ENCODE results near the gene OIT3.
"Not testable (repeated sequence)": the region's sequence is repeated elsewhere in the genome, so short reads cannot be mapped to it uniquely, and the experiment has no call there.

The OIT3 gene

DNA sequence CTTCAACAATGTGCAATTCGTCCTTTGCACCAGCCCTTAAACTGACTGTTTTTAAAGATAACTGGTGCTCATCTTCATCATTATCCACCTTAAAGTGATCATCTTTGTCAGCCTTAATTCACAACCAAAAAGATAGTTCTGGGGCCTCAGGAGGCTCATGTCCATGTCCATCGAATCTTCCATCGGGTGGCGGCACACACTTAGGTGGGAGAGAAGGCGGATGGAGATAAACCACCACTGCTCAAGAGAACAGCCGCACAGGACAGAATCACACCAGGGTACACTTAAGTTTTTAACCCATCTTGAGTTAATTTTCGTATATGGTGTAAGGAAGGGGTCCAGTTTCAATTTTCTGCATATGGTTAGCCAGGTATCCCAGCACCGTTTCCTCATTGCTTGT, 24.8 kb downstream of the OIT3 start:
- FAIRE-seq (no peak), DNase-seq (ENCODE audit: insufficient read length, low spot score) (no peak)
- TF ChIP-seq POLR2A (IDR thresholded peaks at IDR 0.05; ENCODE audit: low read depth, low read length), result no peak

DNA sequence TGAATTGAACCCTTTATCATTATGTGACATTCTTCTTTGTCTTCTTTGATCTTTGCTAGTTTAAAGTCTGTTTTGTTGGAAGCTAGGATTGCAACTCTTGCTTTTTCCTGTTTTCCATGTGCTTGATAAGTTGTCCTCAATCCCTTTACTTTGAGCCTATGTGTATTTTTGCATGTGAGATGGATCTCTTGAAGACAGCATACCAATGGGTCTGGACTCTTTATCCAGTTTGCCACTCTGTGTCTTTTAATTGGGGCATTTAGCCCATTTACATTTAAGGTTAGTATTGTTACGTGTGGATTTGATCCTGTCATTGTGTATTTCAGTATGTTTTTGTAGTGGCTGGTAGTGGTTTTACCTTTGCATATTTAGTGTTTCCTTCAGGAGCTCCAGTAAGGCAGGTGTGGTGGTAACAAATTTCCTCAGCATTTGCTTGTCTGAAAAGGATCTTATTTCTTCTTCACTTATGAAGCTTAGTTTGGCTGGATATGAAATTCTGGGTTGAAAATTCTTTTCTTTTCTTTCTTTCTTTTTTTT, 27.7 kb downstream of the OIT3 start:
- not testable (repeated sequence) for FAIRE-seq; DNase-seq (ENCODE audit: insufficient read length, low spot score)

DNA sequence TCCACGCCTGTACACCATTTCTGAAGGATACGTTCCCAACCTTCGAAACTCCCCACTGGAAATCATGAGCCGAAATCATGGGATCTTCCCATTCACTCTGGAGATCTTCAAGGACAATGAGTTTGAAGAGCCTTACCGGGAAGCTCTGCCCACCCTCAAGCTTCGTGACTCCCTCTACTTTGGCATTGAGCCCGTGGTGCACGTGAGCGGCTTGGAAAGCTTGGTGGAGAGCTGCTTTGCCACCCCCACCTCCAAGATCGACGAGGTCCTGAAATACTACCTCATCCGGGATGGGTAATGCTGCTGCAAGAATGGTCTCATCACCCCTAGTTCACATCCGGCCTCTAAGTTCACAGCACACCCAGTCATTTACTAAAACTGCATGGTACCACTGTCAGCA, 30.8 kb downstream of the OIT3 start:
- DNase-seq (ENCODE audit: insufficient read length, low spot score) (no peak), FAIRE-seq (no peak)

DNA sequence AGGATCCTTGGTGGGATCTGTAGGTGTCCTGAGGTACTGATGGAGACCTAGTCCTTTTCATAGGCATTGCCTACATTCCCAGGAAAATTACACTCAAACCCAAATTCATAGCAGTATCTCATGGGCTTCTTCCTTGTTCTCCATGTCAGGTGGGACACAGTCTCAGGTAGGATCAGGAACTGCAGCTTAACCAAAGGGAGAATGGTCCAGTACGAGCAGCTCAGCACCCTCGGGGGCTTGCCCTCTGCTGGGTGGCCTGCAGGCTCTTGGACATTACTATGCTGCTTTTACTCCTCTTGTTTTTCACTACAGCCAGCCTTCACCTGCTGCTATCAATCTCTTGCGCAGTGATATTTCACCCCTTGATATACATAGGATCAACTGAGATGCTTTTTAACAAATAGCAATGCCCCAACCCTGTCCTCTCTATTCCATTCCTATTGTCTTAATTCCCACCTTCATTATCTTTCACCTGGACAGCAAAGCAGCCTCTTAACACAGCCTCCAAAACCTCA, 32.5 kb downstream of the OIT3 start:
- DNase-seq (ENCODE audit: insufficient read length, low spot score) (no peak), FAIRE-seq (no peak)
- no peak for TF ChIP-seq POLR2A (IDR thresholded peaks at IDR 0.05; ENCODE audit: low read depth, low read length)

More for the DNA sequence above, 30.8 kb downstream of the OIT3 start:
- no peak for TF ChIP-seq POLR2A (IDR thresholded peaks at IDR 0.05; ENCODE audit: low read depth, low read length)

DNA sequence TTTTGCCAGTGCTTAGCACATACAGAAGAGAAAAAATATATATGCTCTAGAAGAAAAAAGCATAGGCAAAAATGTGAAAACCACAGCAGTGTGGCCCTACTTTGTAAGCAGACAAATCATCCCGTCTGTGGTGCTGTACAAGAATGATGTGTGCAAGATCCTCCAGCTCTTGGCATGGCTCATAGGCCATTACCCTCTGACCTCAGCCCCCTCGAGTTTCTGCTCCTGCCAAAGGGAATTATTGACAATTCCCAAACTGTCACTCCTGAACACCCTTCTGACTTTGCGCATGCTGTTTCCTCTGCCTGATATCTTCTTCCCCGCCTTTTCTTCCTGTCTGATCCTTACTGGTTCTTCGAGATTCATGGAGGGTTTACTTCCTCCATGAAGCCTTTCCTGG, 33.9 kb downstream of the OIT3 start:
- FAIRE-seq (no peak), DNase-seq (ENCODE audit: insufficient read length, low spot score) (no peak)
- no peak for TF ChIP-seq POLR2A (IDR thresholded peaks at IDR 0.05; ENCODE audit: low read depth, low read length)

DNA sequence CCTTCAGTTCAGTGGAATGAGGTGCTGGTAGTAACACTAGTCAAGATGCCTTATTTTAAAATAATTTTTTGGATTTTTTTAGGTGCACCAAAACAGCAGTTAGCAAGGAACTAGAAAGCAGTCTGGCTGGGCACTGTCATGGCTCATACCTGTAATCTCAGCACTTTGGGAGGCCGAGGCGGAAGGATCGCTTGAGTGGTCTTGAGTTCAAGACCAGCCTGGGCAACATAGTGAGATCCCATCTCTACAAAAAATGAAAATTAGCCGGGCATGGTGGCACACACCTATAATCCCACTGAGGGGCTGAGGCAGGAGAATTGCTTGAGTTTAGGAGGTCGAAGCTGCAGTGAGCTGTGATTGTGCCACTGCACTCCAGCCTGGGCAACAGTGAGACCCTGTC, 35.3 kb downstream of the OIT3 start:
- no peak for TF ChIP-seq POLR2A (IDR thresholded peaks at IDR 0.05; ENCODE audit: low read depth, low read length)
- FAIRE-seq (no peak), DNase-seq (ENCODE audit: insufficient read length, low spot score) (no peak)

DNA sequence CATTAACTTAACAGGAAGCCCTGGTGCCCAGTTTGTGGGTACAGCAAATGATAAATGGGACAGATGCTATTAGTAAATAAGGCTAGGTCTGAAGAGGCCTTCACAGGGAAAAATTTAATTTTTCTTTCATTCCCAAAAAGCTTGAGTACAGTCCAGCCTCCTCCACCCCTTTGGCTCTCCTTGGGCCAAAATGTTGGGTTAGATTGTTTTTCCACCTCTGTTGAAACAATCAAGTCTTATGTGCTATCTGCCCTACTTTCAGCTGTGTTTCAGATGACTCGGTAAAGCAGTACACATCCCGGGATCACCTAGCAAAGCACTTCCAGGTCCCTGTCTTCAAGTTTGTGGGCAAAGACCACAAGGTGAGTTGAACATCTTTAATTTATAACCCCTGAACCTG, 36.7 kb downstream of the OIT3 start:
- FAIRE-seq, result no peak
- no peak for TF ChIP-seq POLR2A (IDR thresholded peaks at IDR 0.05; ENCODE audit: low read depth, low read length)

DNA sequence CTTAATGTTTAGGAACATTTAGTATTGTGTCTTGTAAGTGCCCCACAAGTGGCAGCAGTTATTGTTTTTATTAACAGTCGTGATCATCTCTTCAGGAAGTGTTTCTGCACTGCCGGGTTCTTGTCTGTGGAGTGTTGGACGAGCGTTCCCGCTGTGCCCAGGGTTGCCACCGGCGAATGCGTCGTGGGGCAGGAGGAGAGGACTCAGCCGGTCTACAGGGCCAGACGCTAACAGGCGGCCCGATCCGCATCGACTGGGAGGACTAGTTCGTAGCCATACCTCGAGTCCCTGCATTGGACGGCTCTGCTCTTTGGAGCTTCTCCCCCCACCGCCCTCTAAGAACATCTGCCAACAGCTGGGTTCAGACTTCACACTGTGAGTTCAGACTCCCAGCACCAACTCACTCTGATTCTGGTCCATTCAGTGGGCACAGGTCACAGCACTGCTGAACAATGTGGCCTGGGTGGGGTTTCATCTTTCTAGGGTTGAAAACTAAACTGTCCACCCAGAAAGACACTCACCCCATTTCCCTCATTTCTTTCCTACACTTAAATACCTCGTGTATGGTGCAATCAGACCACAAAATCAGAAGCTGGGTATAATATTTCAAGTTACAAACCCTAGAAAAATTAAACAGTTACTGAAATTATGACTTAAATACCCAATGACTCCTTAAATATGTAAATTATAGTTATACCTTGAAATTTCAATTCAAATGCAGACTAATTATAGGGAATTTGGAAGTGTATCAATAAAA, 38.9 kb downstream of the OIT3 start:
- FAIRE-seq, result no peak
- DNase-seq (ENCODE audit: insufficient read length, low spot score), result no peak
- no peak for TF ChIP-seq POLR2A (IDR thresholded peaks at IDR 0.05; ENCODE audit: low read depth, low read length)

More for the DNA sequence above, 36.7 kb downstream of the OIT3 start:
- no peak for DNase-seq (ENCODE audit: insufficient read length, low spot score)

DNA sequence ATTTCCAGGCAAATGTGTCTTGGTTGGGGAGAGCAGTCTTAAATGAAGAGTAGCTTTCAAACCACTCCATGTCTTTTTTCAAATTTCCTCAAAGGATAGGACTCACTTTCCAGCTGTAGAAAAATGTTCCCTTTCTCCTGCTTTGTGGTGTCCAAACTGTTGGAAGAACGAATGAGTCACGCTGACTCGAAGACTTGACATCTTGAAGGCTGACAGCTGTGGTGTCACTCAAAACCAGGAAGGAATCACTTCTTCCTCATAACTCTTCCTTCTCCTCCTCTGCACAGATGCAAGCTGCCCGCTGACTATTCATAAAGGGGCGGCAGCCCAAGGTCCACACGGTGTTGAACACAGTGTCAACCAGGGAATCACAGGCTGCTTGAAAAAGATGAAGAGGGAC, 41.8 kb downstream of the OIT3 start:
- DNase-seq (ENCODE audit: insufficient read length, low spot score) (no peak), FAIRE-seq (peak; percentile 80)

DNA sequence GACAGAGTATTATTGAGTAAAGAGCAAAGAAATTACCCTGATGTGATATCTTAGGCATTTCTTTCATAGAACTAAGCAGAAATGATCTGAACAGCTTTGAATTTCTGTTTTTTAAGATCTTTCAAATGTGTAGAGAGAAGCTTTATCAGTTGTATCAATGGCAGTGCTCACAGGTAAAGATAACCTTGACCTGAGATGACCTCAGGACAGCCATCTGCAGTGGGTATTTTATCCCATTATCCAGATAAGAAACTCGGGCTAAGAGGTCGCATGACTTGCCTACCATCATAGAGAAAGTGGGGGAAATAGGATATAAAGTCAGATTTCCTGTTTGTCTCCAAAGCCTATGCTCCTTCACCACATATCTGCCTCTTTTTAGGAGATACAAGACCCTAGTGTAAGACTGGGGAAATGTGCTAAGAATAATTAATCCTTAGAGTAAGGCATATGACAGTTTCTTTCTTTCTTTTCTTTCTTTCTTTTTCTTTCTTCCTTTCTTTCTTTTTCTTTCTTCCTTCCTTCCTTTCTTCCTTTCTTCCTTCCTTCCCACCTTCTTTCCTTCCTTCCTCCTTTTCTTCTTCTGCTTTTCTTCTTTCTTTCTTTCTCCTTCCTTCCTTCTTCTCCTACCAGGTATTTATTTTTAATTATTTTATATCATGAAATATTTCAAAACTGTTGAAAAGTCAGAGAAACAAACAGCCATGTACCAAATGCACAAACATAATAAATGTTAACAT, 50.1 kb downstream of the OIT3 start:
- TF ChIP-seq POLR2A (IDR thresholded peaks at IDR 0.05; ENCODE audit: low read depth, low read length), result no peak
- peak; percentile 33 for FAIRE-seq

More for the DNA sequence above, 41.8 kb downstream of the OIT3 start:
- no peak for TF ChIP-seq POLR2A (IDR thresholded peaks at IDR 0.05; ENCODE audit: low read depth, low read length)

DNA sequence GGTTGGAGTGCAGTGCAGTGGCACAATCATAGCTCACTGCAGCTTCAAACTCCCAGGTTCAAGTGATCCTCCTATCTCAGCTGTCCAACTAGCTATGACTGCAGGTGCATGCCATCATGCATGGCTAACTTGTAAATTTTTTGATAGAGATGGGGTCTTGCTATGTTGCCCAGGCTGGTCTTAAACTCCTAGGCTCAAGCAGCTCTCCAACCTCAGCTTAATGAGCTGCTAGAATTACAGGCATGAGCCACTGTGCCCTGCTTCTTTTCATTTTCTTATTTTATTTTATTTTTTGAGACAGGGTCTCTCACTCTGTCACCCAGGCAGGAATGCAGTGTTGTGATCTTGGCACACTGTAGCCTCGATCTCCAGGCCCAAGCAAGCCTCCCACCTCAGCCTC, 53.4 kb downstream of the OIT3 start:
- FAIRE-seq (no peak), DNase-seq (ENCODE audit: insufficient read length, low spot score) (no peak)

More for the DNA sequence above, 50.1 kb downstream of the OIT3 start:
- DNase-seq (ENCODE audit: insufficient read length, low spot score), result no peak

DNA sequence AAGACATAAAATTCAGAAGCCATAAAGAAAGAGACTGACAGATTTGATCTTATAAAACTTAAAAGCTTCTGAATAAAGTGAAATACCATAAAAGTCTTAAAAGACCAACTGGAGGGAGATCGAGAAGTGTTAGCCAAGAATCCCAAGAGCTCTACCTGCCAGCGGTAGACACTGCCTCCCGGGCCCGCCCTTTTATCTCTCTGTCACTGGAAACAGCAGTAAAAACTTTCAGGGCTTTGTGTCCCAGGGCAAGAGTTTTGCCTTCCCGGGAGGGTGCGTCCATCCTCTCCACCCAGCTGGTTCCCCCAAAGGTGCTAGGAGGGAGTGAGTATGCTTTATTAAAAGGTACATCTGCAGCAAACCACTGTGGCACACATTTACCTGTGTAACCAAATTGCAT, 55.2 kb downstream of the OIT3 start:
- TF ChIP-seq POLR2A (IDR thresholded peaks at IDR 0.05; ENCODE audit: low read depth, low read length), result no peak
- DNase-seq (ENCODE audit: insufficient read length, low spot score) (no peak), FAIRE-seq (no peak)

More for the DNA sequence above, 53.4 kb downstream of the OIT3 start:
- no peak for TF ChIP-seq POLR2A (IDR thresholded peaks at IDR 0.05; ENCODE audit: low read depth, low read length)

DNA sequence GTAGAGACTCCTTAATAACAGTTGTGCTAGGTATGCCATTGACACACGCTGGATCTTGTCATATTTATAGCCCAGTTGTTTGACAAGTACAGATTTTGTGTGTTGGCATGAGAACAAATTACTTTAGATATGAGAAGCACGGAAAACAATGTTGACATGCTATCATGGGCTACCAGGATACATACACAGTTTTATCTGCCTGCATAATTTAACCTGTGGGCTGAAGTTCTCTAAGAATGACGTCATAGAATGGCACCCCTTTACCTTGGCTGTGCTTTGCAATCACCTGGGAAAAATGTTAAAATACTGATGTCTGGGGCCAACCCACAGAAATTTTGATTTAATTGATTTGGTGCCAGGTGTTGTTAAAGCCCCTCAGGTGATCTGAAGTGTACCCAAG, 58.2 kb downstream of the OIT3 start:
- TF ChIP-seq POLR2A (IDR thresholded peaks at IDR 0.05; ENCODE audit: low read depth, low read length), result no peak
- no peak for DNase-seq (ENCODE audit: insufficient read length, low spot score)
- FAIRE-seq, result no peak

DNA sequence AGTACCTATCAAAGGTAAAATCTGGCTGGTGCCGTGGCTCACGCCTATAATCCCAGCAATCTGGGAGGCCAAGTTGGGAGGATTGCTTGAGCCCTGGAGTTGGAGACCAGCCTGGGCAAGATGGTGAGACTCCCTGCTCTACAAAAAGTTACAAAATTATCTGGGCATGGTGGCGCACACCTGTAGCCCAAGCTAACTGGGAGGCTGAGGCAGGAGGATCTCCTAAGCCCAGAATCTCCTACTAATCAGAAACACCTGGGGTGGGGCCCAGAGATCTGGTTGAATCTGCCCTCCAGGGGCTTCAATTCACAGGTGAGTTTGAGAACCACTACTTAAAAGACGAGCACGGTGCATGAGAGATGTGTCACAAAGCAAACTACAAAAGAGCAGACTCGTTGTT, 58.6 kb downstream of the OIT3 start:
- no peak for DNase-seq (ENCODE audit: insufficient read length, low spot score)
- TF ChIP-seq POLR2A (IDR thresholded peaks at IDR 0.05; ENCODE audit: low read depth, low read length), result no peak
- FAIRE-seq, result no peak

All from H54 (cell line).